Heart left ventricle (tissue), 16 donors: ENCODE results near the gene FLNA. TPM values are rescaled to one million over a fixed set of nuclear protein-coding genes. Genes with fewer than 3 reads are reported as not detected.
A peak's percentile ranks its signal among the peaks of the same experiment; 100 is the strongest.

ENCODE experiments used
- ATAC-seq, 4 donors: fragments of 200-7000 bp; cut with Tn5 transposase; one replicate each; pipeline ENCODE4 v1.9.1; 2020 to 2022; ENCODE audit warnings: moderate library complexity in 4 of 4, mild to moderate bottlenecking in 3 of 4, moderate number of reproducible peaks in 1 of 4
- DNase-seq, 5 donors: peaks; one replicate each; pipeline ENCODE4 v3.0.0-alpha.2; 2020
- H3K27ac ChIP-seq, 12 donors: fragments of 200-600 bp; sonication (generic) in 4 of 12; one replicate each; pipeline versions ENCODE4 v1.5.0 to v1.8.0; 2016 to 2022; ENCODE audit warnings: mild to moderate bottlenecking in 2 of 12
- H3K27me3 ChIP-seq, 9 donors: fragments of 200-600 bp; sonication (generic) in 2 of 9; one replicate each; pipeline versions ENCODE4 v1.5.1 to v1.8.0; 2016 to 2022; ENCODE audit warnings: mild to moderate bottlenecking in 3 of 9
- H3K36me3 ChIP-seq, 9 donors: fragments of 200-600 bp; sonication (generic) in 2 of 9; one replicate each; pipeline versions ENCODE4 v1.5.0 to v1.8.0; 2018 to 2022; ENCODE audit warnings: mild to moderate bottlenecking in 2 of 9
- H3K4me1 ChIP-seq, 12 donors: fragments of 200-600 bp; sonication (generic) in 4 of 12; one replicate each; pipeline versions ENCODE4 v1.5.0 to v1.8.0; 2016 to 2022; ENCODE audit warnings: mild to moderate bottlenecking in 3 of 12
- H3K4me3 ChIP-seq, 12 donors: fragments of 200-600 bp; sonication (generic) in 4 of 12; one replicate each; pipeline versions ENCODE4 v1.5.0 to v1.8.0; 2017 to 2022; ENCODE audit warnings: mild to moderate bottlenecking in 9 of 12, moderate library complexity in 4 of 12
- H3K9me3 ChIP-seq, 12 donors: fragments of 200-600 bp; sonication (generic) in 4 of 12; one replicate each; pipeline versions ENCODE4 v1.5.0 to v1.8.0; 2016 to 2022; ENCODE audit warnings: mild to moderate bottlenecking in 1 of 12
- POLR2A ChIP-seq, 2 donors: fragments of 450-650 bp; IDR thresholded peaks; one replicate each; pipeline ENCODE4 v1.6.1; 2017; ENCODE audit warnings: antibody characterized with exemption in 2 of 2, mild to moderate bottlenecking in 2 of 2, moderate library complexity in 2 of 2
- WGBS, 4 donors: extraction: QIAGEN DNeasy Blood & Tissue Kit in 2 of 4; methylation state at CpG; one replicate each; pipeline versions ENCODE4 v1.1.5 to v1.1.7; 2013 to 2018; 5-methylcytosine and 5-hydroxymethylcytosine counted together
- intact Hi-C, 10 donors: fragments of 100-400 bp; cut with DNase I; formaldehyde crosslinking; loops; one replicate each; pipeline versions ENCODE4 v1.11.1 to v1.14.2; 2022
- polyA plus RNA-seq, 2 donors: library from polyadenylated mRNA; stranded (reverse); fragments of 200-250 nt; gene quantifications; one replicate each; pipeline ENCODE4 v1.2.3, GENCODE V29; 2013
- total RNA-seq, 9 donors: library from RNA; depleted of rRNA in 2 of 9; stranded (reverse); fragments of >200 nt in 2 of 9; fragmentation: NEBNext Ultra II Directional in 3 of 9; extraction: Animal tissue kit (Norgen Biotek cat#: 25700) in 3 of 9; gene quantifications; one replicate each; pipeline versions ENCODE4 v1.1.0 to v1.2.4, GENCODE V29; 2016 to 2023
- TF ChIP-seq, protein P1 (sequence below), 12 donors: fragments of 200-600 bp; sonication (generic) in 4 of 12; IDR thresholded peaks; one replicate each; pipeline versions ENCODE4 v1.5.0 to v1.8.0; 2018 to 2022; ENCODE audit warnings: antibody characterized with exemption in 12 of 12, mild to moderate bottlenecking in 5 of 12
- donor health status: ischemic (EF 13 %, LVEDD 7.1; RV severe dilation, severe dysfunction).
- donor health status: healthy with polysubstance abuse.
- donor health status: DM: no; HTN: yes; CAD: no.
- donor health status: DM: no; HTN: no; CAD: no.
- donor health status: ischemic (EF 25% LVEDD 6.9; RV normal size, moderate dysfunction).
- donor health status: ischemic (EF 25% LVEDD 5.7; RV mildly dilated, moderate dysfunction).
- donor health status: healthy.
- donor health status: DM: yes; HTN: yes; CAD: no.
- donor health status: ischemic (EF 35%, LVEDD 5.7; RV mildly dilated, moderate dysfunction).
- donor health status: nonischemic (EF 11% LVEDD 7.7; RV severe dilation, severe dysfunction).
- donor health status: DM: yes; HTN: yes; CAD: no.
- donor health status: PGD.
- donor health status: ischemic (EF 29% LVEDD 5.4; RV normal size, mild dysfunction).
- donor health status: nonischemic (EF 23%, LVEDD 6.1; RV moderate dilation, normal function).

Gene FLNA
- total and polyA plus RNA-seq, 11 donors, result 155 to 465 (median 234) TPM

DNA sequence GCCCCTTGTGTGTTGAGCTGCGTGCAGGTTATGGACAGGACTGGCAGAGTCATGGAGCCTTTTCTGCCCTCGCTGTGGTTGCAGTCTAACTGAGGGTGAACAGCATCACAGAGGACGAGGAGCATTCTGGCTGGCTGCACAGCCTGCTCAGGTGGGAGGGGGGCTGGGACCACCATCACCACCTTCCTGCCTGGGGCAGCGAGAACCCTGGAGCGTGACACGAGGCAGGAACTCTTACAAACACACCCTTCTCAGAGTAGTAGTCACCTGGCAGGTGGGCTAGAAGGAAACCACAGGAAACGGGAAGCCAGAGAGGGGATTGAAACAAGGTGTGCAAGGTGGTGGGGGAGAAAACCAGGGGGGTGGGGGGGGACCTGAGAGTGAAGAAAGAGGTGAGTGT lies 53.3 kb downstream of the FLNA start:
- DNase-seq (peak in 1 of 5 donors; percentile 4), ATAC-seq (no peak)
- TF ChIP-seq, protein P1, sequence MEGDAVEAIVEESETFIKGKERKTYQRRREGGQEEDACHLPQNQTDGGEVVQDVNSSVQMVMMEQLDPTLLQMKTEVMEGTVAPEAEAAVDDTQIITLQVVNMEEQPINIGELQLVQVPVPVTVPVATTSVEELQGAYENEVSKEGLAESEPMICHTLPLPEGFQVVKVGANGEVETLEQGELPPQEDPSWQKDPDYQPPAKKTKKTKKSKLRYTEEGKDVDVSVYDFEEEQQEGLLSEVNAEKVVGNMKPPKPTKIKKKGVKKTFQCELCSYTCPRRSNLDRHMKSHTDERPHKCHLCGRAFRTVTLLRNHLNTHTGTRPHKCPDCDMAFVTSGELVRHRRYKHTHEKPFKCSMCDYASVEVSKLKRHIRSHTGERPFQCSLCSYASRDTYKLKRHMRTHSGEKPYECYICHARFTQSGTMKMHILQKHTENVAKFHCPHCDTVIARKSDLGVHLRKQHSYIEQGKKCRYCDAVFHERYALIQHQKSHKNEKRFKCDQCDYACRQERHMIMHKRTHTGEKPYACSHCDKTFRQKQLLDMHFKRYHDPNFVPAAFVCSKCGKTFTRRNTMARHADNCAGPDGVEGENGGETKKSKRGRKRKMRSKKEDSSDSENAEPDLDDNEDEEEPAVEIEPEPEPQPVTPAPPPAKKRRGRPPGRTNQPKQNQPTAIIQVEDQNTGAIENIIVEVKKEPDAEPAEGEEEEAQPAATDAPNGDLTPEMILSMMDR (IDR thresholded peaks at IDR 0.05), result no peak
- TF ChIP-seq POLR2A (IDR thresholded peaks at IDR 0.05), result no peak
- Histone ChIP-seq H3K36me3 (no peaks in the 10 kb centered on the region), H3K27me3 (peaks cover 0 to 20% (median 0%) of the 10 kb centered on the region in 9 donors), H3K27ac (no peak overlapping the region), H3K4me1 (peaks cover 0 to 11% (median 1%) of the 10 kb centered on the region in 12 donors), H3K4me3 (no peak overlapping the region), H3K9me3 (no peaks in the 10 kb centered on the region)
- intact Hi-C loops, result loop anchor here in 1 of 10 donors (5.0 kb wide), 1 partner anchor 211 kb away; no protein-coding TSS in a partner anchor
- 79 to 92% (median 81%) methylated on average over 6 to 7 of the region's 7 CpGs for WGBS, 4 donors

DNA sequence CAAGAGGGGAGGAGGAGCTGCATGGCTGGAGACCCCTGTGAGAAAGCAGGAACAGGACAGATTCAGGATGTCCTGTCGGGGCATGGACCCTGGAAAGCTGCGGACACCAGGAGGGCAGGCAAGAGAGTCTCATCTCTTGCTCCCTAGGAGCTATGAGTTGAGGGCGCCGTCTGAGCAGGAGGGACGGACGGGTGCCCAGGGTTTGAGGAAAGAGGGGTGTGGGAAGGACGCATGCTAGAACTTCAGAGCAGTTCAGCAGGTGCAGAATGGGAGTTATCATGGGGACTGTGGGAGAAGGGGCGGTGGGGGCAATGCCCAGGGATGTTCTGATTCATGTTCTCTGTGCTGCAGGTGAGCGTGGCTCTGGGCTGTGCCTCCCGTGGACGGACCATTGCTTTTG lies 54.0 kb downstream of the FLNA start:
- no peak overlapping the region for H3K27ac ChIP-seq
- peaks cover 0 to 5% (median 0%) of the 10 kb centered on the region in 12 donors for H3K4me1 ChIP-seq
- H3K9me3 ChIP-seq, result no peaks in the 10 kb centered on the region
- peak in 1 of 5 donors; percentile 17 for DNase-seq
- no peak for ATAC-seq
- TF ChIP-seq, protein P1 (IDR thresholded peaks at IDR 0.05), result no peak
- TF ChIP-seq POLR2A (IDR thresholded peaks at IDR 0.05), result no peak
- WGBS, 4 donors, result 85 to 93% (median 88%) methylated on average over 11 of the region's 11 CpGs
- no peaks in the 10 kb centered on the region for H3K36me3 ChIP-seq
- intact Hi-C loops, result loop anchor here in 1 of 10 donors (5.0 kb wide), 1 partner anchor 212 kb away; no protein-coding TSS in a partner anchor
- H3K27me3 ChIP-seq, result peaks cover 0 to 20% (median 0%) of the 10 kb centered on the region in 9 donors
- H3K4me3 ChIP-seq, result no peak overlapping the region

DNA sequence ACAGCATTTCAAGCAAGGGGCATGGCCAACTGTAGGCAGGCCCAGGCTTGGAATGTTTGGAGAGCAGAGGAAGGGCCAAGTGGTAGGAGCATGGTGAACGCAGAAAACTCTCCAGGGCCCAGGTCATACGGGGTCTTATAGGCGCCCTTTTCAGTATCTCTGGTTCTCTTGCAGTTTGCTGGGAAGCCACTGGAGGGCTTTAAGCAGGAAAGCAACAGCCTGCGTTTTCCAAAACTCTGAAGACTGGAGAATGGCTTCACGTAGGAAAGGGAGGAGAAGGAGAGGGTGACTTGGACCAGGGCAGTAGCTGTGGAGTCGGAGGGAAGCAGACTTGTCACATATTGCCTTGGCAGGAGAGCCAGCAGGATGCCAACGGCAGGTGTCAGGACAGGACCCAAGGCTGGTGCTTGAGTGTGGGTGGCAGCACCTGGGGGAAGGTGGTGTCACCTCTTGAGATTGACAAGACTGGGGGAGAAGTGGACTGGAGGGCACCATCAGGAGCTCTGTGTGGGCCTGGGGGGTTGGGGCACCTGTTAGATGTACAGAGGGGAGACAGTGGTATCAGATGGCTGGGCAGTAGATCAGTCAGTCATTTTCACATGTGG lies 56.9 kb downstream of the FLNA start:
- peak in 1 of 5 donors; percentile 21 for DNase-seq
- intact Hi-C loops, result loop anchor here in 2 of 10 donors (2.0 to 5.0 kb wide), 3 partner anchors 55 to 215 kb away; no protein-coding TSS in a partner anchor
- 12 to 29% (median 24%) methylated on average over 7 of the region's 7 CpGs for WGBS, 4 donors
- Histone ChIP-seq H3K27me3 (peaks cover 0 to 6% (median 0%) of the 10 kb centered on the region in 9 donors), H3K36me3 (no peaks in the 10 kb centered on the region), H3K27ac (no peak overlapping the region), H3K9me3 (no peaks in the 10 kb centered on the region), H3K4me3 (no peak overlapping the region), H3K4me1 (peaks cover 0 to 4% (median 0%) of the 10 kb centered on the region in 12 donors)
- ATAC-seq, result peak in 2 of 4 donors; percentile 41 to 53
- no peak for TF ChIP-seq POLR2A (IDR thresholded peaks at IDR 0.05)
- TF ChIP-seq, protein P1 (IDR thresholded peaks at IDR 0.05), result peak; percentile 22 to 61 (median 36)

DNA sequence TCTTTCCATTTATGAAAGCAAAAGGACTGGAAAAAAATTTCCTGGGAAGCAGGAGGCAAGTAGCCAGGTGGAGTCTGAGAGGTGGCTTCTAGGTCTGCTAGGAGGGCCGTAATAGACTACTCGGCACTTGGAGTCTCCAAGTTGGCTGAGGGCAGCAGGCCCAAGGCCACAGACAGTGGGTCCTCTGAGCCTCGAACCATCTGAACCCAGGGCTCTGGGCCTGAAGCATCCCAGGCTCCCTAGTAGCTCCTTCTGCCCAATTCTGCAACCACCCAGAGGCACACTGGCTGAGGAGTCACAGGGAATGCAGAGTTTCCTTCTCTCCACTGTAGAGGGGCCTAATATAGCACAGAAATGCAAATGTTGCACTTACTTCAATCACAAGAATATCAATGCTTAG lies 59.0 kb downstream of the FLNA start:
- WGBS, 4 donors, result 88 to 100% (median 94%) methylated on average over 3 of the region's 3 CpGs
- TF ChIP-seq, protein P1 (IDR thresholded peaks at IDR 0.05), result no peak
- no peak for TF ChIP-seq POLR2A (IDR thresholded peaks at IDR 0.05)
- Histone ChIP-seq H3K36me3 (no peaks in the 10 kb centered on the region), H3K27me3 (peaks cover 0 to 11% (median 0%) of the 10 kb centered on the region in 9 donors), H3K4me1 (peaks cover 0 to 4% (median 0%) of the 10 kb centered on the region in 12 donors), H3K9me3 (no peaks in the 10 kb centered on the region), H3K4me3 (no peak overlapping the region), H3K27ac (no peak overlapping the region)
- intact Hi-C loops, result loop anchor here in 2 of 10 donors (5.0 kb wide), 2 partner anchors 183 to 217 kb away; no protein-coding TSS in a partner anchor
- DNase-seq (peak in 1 of 5 donors; percentile 9), ATAC-seq (no peak)
